Activated T-cell treated with anti-CD3 and anti-CD28 coated beads for 1 hour (primary cell): ENCODE measurements around the gene SNCB.
"Not testable (repeated sequence)": the region's sequence is repeated elsewhere in the genome, so short reads cannot be mapped to it uniquely, and the experiment has no call there.

ENCODE experiments used
- DNase-seq: peaks from one replicate; pipeline ENCODE4 v3.0.0-alpha.2; 2020; ENCODE audit warnings: low read depth

Gene SNCB

DNA sequence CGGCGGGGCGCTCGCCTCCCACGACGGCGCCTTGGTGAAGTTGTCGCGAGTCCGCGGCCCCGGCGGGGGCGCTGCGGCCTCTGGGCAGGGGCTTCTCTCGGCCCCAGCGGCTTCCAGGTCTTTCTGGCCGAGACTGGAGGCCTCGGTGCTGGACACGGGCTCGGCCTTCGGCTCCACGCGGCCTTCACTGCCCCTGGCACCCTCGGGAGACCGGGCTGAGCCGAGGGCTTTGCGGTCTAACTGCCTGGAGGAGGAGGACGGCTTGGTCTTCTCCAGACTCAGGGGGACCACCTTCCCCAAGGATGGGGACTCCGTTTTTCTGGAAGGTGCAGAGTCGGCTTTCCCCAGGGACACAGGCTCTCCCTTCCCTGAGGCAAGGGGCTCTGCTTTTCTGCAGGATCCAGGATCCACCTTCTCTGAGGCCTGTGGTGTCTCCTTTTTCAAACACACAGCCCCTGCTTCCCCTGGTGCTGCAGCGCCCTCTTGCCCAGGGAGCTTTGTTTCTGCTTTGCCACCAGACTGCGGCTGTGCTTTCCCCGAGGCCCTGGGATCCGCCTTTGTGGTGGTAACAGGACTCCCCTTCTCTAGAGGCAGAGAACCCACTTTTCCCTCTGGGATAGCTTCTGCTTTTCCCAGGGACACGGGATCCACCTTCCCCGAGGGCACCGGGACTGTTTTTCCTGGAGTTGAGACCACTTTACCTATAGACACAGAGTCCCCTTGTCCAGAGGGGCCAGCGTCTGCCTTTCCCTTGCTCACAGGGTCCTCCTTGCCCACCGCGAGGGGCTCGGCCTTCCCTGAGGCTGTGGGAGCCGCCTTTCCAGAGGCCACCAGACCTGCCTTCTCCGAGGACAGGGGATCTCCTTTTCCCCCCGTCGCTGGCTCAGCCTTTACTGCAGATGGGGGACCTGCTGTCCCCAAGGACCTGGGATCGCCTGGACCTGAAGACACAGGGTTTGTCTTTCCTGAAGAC lies 32.6 kb downstream of the SNCB start:
- no peak for DNase-seq

GRCh38 chr5:176596689-176597416 lies 33.5 kb downstream of the SNCB start:
- DNase-seq = peak; percentile 55

DNA sequence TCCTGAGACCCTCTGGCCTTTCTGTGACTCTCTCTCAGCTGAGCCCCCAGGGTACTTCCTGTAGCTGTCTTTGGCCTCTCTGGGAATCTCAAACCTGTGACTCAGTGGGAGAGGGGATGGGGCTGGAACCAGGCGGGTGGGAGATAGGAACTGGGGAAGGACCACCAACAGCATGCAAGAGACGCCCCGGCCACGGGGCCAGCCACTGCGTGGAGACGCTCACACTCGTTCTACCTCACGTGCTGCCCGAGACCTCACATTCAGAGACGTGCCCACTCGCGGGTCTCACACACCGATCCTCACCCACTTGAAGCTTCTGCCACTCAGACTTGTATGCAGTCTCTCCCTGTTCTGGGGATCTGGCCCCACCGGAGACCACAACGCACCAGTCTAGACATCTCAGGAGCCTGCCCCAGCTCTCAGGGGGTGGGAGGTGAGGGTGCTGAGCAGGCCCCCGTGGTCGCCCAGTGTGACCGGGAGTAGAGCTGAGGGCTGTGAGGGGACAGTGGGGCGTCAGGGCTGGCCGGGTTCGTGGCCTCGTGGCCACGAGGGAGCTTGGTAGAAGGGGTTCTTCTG lies 34.2 kb downstream of the SNCB start:
- no peak for DNase-seq

GRCh38 chr5:176595386-176595943 lies 34.9 kb downstream of the SNCB start:
- DNase-seq = no peak

DNA sequence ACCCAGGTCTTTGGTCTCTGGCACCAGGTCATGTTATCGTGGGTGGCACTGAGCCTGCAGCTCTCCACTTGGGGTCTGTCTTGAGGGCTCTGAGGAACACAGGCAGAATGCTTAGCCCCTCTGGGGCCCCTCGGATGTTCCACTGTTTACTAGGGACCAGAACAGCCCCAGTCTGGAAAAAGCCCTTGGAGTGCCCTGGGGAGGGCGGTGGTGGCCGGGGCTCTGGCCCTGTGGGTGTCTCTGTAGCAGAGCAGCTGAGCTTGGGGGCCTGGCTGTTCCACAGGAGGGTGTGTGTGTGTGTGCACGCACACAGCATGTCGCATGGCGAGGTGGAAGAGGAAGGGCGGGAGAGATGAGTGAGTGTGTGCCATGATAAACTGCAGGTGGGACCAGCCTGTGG lies 35.8 kb downstream of the SNCB start:
- DNase-seq = no peak

GRCh38 chr5:176593273-176593869 lies 37.0 kb downstream of the SNCB start:
- DNase-seq = no peak

DNA sequence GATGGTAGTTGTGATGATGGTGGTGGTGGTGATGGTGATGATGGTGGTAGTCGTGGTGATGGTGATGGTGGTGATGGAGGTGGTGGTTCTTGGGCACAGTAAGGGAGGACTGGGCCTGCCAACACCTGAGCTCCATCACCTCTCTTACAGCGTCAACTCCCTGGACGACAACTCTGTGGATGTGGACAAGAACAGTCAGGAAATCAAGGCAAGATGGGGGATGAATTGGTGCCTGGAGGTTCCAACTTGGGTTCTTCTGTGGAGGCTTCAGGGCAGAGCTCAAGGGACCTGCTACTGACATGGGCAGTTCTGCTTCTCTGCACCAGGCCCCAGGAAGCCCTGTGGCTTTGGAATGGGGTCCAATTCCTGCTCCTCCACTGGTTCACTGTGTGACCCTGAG lies 37.8 kb downstream of the SNCB start:
- DNase-seq = no peak

GRCh38 chr5:176591667-176592066 lies 38.7 kb downstream of the SNCB start:
- DNase-seq = not testable (repeated sequence)

GRCh38 chr5:176590035-176590717 lies 40.2 kb downstream of the SNCB start:
- DNase-seq = no peak

- DNase-seq = no peak
Observed at GRCh38 chr5:176589039-176589769, 41.1 kb downstream of the SNCB start.

- no peak for DNase-seq
Observed at GRCh38 chr5:176588297-176588696, 42.0 kb downstream of the SNCB start.

GRCh38 chr5:176587398-176587797 lies 42.9 kb downstream of the SNCB start:
- no peak for DNase-seq

- no peak for DNase-seq
Observed at GRCh38 chr5:176583076-176583475, 47.3 kb downstream of the SNCB start.

DNA sequence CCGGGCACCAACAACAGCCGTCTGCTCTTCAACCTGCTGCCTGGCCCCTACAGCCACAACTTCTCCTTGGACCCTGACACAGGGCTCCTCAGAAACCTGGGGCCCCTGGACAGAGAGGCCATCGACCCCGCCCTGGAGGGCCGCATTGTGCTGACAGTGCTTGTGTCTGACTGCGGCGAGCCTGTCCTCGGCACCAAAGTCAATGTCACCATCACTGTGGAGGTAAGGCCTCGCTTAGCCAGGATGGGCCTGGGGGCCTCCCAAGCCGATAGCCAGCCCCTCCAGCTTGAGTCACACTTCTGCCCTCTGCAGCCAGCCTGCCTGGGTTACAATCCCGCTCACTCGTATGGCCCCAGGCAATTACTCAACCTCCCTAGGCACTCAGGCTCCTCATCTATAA lies 49.0 kb downstream of the SNCB start:
- DNase-seq = no peak

DNA sequence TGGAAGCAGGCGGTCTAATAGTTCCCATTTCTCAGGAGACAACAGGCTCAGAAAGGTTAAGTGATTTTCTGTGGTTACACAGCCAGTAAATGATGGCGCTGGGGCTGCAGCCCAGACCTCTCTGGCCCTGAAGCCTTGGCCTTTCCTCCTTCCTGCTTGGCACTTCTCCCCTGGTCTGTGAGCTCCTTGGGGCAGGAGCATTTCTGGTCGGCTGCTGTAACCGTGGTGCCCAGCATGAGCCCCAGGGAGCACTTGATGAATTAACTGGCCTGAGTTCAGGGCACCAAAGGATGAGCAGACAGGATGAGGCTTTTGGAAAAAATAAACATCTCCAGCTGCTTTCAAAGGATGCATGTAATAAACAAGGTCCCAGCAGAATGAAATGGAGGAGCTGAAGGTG lies 51.0 kb downstream of the SNCB start:
- DNase-seq = no peak

GRCh38 chr5:176578391-176578808 lies 51.9 kb downstream of the SNCB start:
- DNase-seq = peak; percentile 16

DNA sequence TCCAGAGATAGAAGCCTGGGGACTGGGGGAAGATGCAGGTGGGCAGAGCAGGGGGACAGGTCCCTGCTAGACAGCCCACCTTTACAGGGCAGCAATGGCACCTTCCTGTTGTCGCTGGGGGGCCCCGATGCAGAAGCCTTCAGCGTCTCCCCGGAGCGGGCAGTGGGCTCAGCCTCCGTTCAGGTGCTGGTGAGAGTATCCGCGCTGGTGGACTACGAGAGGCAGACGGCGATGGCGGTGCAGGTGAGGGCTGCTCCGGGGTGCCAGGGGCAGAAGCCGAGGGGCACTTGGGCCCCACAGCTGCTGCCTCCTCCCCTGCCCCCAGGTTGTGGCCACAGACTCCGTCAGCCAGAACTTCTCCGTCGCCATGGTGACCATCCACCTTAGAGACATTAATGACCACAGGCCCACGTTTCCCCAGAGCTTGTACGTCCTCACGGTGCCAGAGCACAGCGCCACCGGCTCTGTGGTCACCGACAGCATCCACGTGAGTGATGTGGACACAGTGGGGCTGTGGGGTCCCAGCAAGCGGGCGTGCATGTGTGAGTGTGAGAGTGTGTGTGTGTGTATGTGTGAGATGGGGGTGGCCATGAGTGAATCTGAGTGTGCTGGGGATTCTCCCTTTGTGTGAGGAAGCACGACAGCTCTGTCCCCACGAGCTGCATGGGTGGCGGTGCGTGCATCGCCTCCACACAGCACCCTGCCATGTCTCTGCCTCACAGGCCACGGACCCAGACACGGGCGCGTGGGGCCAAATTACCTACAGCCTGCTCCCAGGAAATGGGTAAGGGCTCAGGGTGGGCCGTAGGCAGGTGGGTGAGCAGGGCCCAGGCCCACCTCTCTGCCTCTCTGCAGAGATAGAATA lies 52.8 kb downstream of the SNCB start:
- DNase-seq = no peak

DNA sequence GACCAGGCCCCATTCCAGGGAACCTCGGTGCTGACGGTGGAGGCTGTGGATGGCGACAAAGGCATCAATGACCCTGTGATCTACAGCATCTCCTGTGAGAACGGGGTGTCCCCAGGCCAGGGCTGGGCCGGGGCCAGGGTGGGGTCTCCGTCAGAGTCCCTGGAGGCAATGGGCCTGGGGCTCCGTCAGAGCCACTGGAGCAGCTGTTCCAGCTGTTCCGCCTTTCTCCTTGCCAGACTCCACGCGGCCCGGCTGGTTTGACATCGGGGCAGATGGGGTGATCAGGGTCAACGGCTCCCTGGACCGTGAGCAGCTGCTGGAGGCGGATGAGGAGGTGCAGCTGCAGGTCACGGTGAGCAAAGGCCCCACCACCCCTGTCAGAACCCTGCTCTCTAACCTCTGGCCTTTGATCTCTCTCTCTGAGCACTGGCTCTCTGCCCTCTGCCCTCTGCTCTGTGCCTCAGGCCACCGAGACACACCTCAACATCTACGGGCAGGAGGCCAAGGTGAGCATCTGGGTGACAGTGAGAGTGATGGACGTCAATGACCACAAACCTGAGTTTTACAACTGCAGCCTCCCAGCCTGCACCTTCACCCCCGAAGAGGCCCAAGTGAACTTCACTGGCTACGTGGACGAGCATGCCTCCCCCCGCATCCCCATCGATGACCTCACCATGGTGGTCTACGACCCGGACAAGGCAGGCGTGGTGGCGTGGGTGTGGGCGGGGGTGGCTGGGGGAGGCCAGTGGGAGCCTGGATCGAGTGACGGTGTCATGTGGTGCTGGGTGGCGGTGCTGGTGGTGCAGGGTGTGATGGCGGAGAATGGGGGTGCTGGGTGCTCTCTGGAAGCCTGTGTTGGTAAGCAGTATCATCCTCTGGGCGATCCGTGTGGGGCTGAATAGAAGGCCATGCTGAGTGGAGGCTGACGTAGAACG lies 54.6 kb downstream of the SNCB start:
- no peak for DNase-seq

DNA sequence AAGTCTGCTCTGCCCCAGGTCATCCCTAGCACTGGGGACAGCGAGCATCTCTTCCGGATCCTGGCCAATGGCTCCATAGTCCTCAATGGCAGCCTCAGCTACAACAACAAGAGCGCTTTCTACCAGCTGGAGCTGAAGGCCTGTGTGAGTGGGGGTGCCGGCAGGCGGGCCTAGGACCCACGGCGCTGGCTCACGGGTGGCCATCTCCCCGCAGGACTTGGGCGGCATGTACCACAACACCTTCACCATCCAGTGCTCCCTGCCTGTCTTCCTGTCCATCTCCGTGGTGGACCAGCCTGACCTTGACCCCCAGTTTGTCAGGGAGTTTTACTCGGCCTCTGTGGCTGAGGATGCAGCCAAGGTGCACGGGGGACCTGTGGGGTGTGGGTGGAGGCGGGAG lies 55.3 kb downstream of the SNCB start:
- DNase-seq = no peak
